HG03108 (cell line): ENCODE measurements around the gene CDR2.
"Not testable (repeated sequence)": the region's sequence is repeated elsewhere in the genome, so short reads cannot be mapped to it uniquely, and the experiment has no call there.

Experiments used
- ATAC-seq: cut with Tn5 transposase; IDR thresholded peaks from one replicate; pipeline ENCODE4 v1.9.1; 2021; ENCODE audit warnings: moderate library complexity; ENCODE audit not compliant: unreplicated experiment

The CDR2 gene

DNA sequence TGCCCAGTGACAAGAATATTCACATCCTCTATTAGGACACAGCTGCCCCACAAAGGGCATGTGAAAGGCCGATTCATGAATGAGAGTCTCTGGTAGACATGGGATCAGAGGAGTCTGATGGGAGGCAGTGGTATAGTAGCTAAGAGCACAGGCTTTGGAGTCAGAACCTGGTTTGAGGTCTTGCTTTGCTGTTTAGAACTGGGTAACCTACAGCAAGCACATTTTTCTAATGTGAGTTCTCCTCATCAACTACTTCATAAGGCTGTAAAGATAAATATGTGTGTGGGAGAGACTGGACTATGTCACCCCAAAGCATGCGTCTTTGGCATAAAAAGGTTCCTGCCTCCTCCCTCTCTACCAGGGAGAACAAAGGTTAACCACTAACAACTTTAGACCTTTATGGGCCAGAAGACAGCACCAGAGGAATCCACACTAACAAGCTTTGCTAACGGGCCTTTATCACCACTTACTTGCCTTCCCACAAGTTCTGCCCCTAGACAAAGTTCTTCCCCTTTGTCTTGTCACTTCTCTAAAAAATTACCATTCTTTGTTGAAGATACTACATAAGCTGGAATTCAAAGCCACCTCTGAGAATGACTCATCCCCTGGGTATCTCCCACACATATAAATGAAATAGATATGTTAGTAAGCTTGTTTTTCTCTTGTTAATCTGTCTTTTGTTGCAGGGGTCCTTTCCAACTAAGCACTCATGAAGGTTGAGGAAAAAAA, 21.1 kb downstream of the CDR2 start:
- ATAC-seq = no peak

DNA sequence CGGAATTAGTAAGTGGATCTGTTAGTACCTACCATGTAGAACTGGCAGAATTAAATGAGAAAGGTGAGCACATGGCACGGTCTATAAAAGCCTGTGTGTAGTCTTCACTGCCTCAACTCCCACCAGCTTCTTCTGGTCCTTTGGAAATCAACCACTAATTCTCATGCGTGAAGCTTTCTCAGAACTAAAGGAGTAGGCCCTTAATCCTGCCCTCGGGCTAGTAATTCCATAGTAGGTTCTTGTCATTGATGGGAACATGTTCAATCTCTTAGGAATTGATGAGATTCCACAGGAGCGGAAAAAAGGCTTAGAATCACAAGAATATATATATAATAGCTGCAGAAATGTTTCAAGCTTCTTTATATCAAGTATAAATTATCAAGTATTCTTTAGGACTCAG, 21.7 kb downstream of the CDR2 start:
- ATAC-seq = no peak

GRCh38 chr16:22352140-22352539, 22.3 kb downstream of the CDR2 start:
- ATAC-seq = no peak

GRCh38 chr16:22351017-22351416, 23.4 kb downstream of the CDR2 start:
- ATAC-seq = not testable (repeated sequence)

GRCh38 chr16:22348291-22348690, 26.1 kb downstream of the CDR2 start:
- no peak for ATAC-seq

DNA sequence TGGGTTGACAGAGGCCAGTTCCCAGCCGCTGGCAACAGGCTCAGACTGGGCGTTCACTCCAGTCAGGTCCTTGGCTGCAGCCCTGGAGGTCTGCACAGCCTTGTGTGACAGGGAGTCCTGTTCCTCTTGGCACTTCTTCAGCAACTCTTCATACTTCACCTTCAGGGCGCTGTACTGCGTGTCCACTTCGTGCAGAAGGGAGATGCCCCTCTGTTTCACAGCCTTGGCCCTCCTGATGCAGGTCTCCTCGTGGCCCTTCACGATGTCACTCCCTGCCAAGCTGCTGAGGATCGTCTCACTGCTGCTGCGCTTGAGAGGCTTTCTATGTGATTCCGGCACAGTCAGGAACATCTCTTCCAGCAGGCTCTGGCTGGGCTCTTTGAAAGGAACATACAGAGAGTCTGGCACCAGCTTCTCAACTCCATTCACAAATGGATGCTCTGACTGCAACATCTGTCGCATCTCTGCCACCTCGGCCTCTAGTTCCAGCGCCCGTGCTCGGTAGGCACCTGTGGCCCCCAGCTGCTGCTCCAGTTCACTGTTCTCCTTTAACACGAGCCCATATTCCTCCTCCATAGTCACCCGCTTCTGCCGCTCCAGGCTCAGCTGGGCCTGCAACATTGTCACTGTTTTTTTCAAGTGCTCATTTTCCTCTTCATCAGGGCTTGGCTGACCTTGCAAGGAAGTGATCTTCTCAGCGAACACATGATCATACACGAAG, 27.2 kb downstream of the CDR2 start:
- ATAC-seq = no peak

- no peak for ATAC-seq
These were observed 27.9 kb downstream of the CDR2 start for GRCh38 chr16:22346483-22346882.

DNA sequence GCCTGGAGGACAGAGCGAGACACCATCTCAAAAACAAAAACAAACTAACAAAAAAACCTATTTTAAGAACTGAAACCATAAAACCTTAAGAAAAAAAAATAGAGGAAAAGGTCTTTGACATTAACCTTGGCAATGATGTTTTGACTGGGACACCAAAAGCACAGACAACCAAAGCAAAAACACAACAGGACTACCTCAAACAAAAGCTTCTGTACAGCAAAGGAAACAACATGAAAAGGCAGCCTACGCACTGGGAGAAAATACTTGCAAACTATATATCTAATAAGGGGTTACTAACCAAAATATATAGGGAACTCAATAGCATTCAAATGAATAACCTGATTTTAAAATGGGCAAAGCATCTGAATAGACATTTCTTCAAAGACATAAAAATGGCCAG, 32.3 kb downstream of the CDR2 start:
- ATAC-seq = no peak

DNA sequence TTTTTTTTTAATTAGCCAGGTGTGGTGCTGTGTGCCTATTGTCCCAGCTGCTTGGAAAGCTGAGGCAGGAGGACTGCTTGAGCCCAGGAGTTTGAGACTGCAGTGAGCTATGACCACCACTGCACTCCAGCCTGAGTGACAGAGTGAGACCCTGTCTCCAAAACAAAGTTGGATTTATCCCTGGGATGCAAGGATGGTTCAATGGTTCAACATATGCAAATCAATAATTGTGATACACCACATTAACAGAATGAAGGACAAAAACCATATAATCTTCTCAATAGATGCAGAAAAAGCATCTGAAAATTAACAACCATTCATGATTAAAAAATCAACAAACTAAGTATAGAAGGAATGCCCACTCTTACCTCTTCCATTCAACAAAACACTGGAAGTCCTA, 33.5 kb downstream of the CDR2 start:
- ATAC-seq = no peak

DNA sequence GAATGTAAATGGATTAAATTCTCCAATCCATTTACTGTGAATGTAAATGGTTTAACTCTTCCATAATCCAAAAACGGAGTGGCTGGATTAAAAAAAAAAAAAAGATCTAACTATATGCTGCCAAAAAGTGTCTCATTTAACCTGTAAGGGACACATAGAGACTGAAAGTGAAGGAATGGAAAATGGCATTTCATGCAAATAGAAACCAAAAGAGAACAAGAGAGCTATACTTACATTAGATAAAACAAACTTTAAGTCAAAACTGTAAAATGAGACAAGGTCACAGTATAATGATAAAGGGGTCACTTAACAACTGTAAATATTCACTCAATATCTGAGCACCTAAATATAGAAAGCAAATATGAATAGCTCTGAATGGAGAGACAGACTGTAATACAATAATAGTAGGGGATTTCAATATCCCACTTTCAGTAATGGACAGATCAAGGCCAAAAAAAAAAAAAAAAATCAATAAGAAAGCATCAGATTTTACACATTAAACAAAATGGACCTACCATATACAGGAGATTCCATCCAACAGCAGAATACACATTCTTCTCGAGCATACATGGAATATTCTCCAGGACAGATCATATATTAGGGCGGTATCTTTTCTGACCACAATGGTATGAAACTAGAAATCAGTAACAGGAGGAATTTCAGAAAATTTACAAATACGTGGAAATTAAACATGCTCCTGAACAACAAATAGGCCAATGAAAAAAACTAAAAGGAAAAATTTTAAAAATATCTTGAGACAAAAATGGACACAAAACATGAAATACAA, 36.4 kb downstream of the CDR2 start:
- no peak for ATAC-seq

GRCh38 chr16:22337045-22337444, 37.4 kb downstream of the CDR2 start:
- no peak for ATAC-seq

DNA sequence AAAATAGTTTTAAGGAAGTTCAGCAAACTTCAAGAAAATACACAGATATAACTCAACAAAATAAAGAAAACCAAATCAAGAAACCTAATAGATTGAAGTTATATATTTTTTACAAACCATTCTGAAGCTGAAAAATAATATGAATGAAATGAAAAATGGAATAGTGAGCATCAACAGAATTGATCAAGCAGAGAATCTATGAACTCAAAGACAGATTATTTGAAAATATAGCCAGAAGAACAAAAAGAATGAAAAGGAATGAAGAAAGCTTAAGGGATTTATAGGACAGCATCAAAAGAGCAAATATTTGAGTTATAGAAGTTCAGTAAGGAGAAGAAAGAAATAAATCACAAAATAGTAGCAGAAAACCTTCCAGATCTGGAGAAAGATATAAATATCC, 37.8 kb downstream of the CDR2 start:
- no peak for ATAC-seq

DNA sequence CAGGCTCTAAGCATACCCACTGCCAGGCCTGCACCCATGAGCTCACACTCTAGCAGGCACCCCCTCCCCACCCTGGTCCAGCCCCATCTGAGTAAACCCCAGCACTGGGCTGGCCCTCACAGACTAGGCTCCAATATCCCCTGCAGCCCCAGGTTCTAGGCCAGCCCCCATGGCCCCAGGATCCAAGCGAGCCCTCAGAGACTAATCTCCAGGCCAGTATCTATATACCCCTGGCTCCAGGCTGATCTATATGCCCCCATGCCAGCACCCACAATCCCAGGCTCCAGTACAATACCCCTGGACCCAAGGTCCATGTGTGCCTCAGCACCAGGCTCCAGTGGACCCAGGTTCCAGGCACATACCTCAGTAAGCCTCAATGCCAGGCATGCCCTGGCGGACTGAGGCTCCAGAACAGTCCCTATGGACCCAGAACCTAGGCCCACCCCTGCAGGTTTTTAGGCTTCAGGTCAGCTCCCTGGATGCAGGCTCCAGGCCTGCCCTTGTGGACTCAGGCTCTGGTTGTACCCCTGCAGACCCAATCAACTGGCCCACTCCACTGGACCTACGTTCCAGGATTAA, 38.7 kb downstream of the CDR2 start:
- no peak for ATAC-seq

- ATAC-seq = no peak
These were observed 40.9 kb downstream of the CDR2 start for GRCh38 chr16:22333457-22333994.

- ATAC-seq = no peak
These were observed 44.1 kb downstream of the CDR2 start for GRCh38 chr16:22330326-22330725.

DNA sequence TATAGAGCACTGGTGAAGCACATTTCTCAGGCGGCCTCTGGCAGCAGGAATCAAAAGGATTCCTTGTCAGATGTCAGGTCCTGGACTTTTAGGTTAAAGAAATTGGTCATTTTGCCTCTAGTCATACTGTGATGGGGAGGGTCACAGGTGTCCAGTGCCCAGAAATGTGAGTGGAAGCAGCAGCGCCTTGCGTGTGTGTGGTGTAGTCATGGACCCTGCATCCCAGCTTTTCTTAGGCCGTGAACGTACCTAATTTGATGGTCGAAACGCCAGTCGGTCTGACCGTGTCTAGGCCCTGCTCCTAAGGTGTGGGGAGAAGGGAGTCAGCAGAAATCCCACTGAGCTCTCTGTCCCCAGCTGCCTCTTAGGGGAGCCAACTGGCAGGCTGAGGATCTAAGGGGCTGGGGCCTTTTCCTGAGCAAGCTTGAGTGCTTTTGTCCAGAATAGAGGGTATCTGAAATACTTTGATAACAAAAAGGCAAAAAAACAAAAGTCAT, 45.2 kb downstream of the CDR2 start:
- ATAC-seq = no peak

DNA sequence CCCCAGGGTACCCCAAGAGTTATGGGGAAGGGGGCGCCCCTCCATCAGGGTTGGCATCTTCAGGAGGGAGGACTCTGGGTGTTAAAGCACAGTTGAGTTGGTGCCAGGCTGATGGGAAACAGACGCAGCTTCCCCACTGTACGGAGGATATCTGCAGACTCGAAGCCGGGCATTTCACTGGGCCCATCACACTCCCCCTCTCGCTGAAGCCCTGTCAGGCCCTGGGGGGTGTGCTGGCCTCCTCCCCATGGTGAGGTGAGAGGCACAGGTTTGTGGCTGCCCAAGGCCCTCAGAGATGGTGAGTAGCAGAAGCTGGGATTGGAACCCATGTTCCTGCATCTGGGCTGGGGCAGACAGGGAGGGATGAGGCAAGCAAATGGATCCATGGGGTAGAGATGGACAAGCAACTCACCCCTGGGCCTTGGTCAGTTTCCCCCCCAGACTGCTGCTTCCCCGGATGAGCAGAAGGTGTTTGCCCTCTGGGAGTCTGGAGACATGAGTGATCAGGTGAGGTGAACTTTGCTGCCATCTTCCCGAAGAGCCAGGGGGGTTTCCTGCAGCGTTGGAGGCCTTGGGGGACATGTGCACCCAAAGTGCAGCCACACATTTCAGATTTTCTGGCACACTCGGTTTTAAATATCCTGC, 46.2 kb downstream of the CDR2 start:
- no peak for ATAC-seq

DNA sequence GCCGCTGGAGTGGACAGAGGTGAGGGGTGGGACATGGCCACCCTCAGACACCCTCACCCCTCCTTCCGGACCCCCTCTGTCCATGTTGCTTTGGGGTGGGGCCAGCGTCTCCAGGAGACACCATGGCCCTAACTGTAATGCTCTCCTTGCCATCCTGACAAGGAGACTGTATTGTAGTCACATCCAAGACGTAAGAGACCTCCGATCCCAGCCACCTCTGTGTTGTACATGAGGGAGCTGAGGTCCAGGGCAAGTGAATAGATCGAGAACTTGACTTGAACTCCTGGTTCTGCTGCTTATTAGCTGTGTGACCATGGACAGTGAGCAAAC, 47.0 kb downstream of the CDR2 start:
- ATAC-seq = no peak

- no peak for ATAC-seq
These were observed 47.5 kb downstream of the CDR2 start for GRCh38 chr16:22326771-22327445.

DNA sequence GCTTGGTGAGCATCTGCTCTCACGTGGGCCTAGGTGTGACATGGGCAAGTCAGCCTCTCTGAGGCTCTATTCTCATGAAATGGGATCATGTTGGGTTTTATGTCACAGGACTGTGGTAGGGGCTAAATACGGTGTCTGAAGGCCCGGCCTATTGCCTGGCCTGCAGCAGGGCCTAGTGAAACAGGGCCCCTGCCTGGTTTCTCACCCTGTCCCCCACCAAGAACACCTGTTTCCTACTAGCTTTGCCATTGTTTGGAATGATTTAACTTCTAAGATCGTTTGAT, 48.1 kb downstream of the CDR2 start:
- no peak for ATAC-seq
